Measurements from ENCODE around the gene EXOC3L4.

The EXOC3L4 gene

DNA sequence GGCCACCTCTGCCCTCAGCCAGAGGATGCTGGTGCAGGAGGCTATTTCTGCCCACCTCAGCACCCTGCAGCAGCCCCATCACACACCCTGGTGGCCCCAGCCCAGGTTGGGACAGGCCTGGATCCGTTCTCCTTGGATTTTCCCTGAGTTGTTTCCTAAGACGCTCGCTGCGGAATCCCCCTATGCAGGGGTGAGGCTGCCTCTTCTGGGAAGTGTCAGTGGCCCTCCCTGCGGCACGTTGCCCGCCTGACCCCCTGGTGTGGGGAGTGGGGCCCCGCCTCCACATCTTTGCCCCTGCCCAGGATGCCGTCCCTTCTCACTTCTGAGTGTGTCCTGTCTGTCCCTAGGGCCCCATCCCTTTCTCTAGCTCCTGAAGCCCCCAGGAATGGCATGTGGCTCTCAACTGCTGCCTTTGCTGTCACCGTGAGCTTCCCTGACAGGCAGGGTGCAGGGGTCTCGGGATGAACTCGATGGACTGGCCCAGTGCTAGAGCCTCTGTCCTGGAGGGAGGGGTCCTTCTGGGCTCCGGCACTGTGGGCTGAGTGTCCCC is 594 bp upstream of the EXOC3L4 start:
- H3K4me3 ChIP-seq (ENCODE audit: low read depth, low read length): no peak overlapping the region
- TF ChIP-seq, protein P1, sequence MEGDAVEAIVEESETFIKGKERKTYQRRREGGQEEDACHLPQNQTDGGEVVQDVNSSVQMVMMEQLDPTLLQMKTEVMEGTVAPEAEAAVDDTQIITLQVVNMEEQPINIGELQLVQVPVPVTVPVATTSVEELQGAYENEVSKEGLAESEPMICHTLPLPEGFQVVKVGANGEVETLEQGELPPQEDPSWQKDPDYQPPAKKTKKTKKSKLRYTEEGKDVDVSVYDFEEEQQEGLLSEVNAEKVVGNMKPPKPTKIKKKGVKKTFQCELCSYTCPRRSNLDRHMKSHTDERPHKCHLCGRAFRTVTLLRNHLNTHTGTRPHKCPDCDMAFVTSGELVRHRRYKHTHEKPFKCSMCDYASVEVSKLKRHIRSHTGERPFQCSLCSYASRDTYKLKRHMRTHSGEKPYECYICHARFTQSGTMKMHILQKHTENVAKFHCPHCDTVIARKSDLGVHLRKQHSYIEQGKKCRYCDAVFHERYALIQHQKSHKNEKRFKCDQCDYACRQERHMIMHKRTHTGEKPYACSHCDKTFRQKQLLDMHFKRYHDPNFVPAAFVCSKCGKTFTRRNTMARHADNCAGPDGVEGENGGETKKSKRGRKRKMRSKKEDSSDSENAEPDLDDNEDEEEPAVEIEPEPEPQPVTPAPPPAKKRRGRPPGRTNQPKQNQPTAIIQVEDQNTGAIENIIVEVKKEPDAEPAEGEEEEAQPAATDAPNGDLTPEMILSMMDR (IDR thresholded peaks at IDR 0.05; ENCODE audit: borderline replicate concordance, insufficient read depth, low read depth, low read length): no peak

DNA sequence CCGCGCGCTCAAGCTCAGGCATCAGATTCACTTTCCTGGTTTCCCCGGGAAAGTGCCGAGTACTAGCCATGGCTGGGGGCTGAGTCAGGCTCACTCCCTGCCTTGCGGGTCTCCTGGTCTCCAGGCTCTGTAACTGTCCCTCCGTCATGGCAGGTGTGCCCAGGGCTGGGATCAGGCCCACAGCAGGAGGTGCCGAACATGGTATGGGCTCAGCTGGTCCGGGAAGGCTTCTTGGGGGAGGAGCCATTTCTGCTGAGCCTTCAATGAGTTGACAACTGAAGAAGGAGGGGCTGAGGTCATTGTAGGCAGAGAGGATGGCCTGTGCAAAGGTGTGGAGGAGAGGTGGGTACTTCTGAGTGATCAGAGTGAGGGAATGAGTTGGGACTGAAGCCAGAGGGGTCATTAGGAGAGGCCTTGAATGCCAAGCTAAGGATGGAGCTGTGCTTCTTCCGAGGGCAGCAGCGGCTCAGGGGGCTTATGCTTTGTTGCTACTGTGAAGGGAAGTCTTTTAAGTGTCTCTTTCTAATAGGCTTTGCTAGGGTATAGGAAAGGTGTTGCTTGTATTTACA is 769 bp downstream of the EXOC3L4 start:
- TF ChIP-seq, protein P1 (IDR thresholded peaks at IDR 0.05; ENCODE audit: borderline replicate concordance, insufficient read depth, low read depth, low read length): no peak
- H3K4me3 ChIP-seq (ENCODE audit: low read depth, low read length): no peak overlapping the region

DNA sequence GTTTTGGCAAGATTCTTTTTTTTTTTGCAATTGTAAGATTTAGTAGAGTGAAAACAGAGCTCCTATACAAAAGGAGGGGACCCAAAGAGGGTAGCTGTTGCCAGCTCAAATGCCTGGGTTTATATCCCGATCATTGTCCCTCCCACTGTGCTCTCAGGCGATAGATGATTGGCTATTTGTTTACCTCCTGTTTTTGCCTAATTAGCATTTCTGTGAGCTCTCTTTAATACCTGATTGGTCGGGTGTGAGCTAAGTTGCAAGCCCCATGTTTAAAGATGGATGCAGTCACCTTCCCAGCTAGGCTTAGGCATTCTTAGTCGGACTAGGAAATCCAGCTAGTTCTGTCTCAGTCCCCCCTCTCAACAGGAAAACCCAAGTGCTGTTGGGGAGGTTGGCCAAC is 1.9 kb downstream of the EXOC3L4 start:
- H3K4me3 ChIP-seq (ENCODE audit: low read depth, low read length): no peak overlapping the region
- TF ChIP-seq, protein P1 (IDR thresholded peaks at IDR 0.05; ENCODE audit: borderline replicate concordance, insufficient read depth, low read depth, low read length): no peak

DNA sequence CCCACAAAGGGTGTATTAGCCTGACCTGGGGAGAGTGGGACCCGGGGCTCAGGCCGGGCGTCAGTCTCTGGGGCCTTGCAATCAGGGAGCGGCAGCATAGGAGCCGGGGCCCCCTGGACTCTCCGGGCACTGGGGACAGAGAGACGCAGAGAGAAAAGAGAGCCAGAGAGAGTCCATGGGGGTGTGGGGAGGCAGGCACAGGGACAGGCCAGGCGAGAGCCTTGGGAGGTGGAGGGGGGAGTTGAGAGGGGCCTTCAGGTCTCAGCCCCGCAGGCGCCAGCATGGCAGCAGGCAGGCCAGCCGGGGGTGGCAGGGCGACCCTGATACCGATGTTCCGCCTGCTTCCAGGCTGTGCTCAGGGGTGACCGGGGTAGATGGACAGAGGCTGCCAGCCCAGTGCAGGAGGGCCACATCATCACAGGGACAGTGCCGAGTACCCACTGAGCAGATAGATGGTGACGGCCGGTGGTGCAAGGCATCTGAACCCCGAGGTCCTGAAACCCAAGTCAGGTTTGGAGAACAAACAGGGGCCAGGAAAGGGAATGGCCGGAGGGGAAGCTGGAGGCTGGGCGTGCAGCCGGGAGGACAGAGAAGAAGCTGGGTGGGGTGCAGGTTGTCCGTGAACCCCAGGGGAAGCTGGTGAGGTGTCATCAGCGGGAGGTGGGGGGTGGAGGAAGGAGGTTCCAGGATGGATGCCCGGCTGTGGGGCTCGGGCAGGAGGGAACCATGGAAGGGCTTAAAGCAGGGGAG is 2.9 kb downstream of the EXOC3L4 start:
- no peak overlapping the region for H3K4me3 ChIP-seq (ENCODE audit: low read depth, low read length)
- TF ChIP-seq, protein P1 (IDR thresholded peaks at IDR 0.05; ENCODE audit: borderline replicate concordance, insufficient read depth, low read depth, low read length): no peak

DNA sequence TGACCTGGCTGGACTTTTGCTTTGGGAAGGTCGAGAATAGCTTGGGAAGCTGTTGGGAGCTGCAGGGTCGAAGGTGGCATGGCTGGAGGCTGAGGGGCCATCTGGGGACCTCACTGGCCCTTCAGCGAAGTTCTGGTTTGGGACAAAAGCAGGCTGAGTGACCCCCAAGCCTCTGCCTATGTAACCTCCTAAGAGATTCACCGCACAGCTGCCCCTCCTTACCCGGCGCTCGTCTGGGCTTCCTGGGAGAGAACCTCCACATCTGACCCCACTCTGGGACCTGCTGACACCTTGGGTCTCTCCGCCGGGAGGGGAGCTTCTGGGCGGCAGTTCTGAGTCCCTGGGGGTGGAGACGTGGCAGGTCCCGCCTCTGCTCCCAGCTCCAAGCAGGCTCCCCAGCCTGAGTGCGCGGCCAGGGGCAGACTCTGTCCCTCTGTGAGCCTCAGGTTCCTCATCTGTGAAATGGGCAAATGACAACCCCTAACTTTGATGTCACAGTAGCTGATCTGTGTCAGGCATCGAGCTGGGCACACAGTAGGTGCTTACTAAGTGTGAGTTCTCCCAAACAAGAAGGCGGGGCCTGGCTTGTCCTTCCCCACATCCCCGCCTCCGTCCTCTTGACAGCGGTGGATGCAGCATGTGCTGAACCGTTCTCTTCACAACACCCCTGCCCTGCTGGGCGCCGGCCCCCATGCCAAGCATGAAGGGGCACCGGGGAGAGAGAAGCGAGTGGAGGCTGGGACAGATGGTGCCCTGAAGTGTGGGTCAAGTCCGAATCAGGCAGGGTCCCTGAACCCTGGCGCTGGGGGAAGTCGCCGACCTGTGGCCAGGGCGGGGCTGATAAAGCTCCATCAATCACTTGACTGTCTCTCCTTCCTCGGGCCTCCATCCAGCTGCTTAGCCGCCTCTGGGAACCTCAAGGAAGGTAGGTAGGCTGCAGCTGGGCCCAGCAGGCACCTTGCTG is 3.8 kb downstream of the EXOC3L4 start:
- TF ChIP-seq, protein P1 (IDR thresholded peaks at IDR 0.05; ENCODE audit: borderline replicate concordance, insufficient read depth, low read depth, low read length): no peak
- H3K4me3 ChIP-seq (ENCODE audit: low read depth, low read length): no peak overlapping the region

DNA sequence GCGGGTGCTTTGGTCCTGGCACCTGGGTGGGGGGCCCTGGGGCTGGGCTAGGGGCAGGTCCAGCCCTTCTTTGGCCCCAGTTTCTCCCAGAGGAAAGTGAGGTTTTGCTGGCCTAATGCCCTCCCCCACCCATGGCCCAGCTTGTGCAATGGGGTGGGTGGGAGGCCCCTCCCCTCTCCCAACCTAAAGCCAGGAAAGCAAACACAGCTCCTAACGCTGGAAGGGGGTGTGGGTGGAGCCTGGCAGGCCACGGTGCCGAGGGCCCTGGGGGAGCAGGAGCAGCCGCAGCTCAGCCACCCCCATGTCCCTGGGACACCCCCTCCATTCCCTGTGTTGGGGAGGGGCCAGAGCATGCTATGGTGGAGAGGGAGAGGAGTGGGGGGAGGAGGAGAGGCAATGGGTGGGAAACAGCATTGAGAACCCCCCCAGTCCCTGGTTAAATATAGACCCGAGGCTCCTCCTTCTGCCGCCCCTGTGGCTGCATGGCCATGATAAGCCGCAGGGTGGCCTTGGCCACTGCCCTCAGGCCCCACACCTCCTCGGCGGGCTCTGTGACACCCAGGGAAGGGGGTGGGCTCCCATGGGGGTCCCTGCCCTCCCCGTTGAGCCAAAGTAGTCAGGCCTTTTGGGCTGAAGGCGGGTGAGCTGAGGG is 4.7 kb downstream of the EXOC3L4 start:
- H3K4me3 ChIP-seq (ENCODE audit: low read depth, low read length): no peak overlapping the region
- TF ChIP-seq, protein P1 (IDR thresholded peaks at IDR 0.05; ENCODE audit: borderline replicate concordance, insufficient read depth, low read depth, low read length): no peak
